GM21529 (cell line): Measurements from ENCODE around the gene CUX1.
"Not testable (repeated sequence)": the region's sequence is repeated elsewhere in the genome, so short reads cannot be mapped to it uniquely, and the experiment has no call there.

ENCODE experiments used
- ATAC-seq: cut with Tn5 transposase; IDR thresholded peaks from one replicate; pipeline ENCODE4 v1.9.1; 2021; ENCODE audit not compliant: unreplicated experiment

Gene CUX1

GRCh38 chr7:102318482-102318971 lies 501.1 kb downstream of the CUX1 start:
- no peak for ATAC-seq

DNA sequence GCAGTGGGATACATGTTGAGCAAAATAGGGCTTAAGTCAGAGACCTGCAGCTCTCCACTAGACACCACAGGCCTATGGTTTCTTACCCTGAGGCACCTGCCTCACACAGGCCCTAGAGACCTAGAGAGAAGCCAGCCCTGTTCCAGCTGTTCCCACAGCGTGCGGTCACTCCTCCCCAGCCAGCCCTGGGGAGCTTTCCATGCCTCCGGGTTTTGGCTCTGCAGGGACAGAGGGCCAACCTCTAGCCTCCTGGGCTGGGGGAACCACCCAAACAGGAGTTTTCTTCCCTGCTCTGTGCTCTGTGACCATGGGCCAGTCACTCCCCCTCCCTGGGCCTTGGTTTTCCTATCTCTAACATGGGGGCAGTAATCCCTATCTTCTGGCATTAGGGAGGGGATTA lies 502.2 kb downstream of the CUX1 start:
- ATAC-seq = no peak

- ATAC-seq = no peak
These were observed 502.8 kb downstream of the CUX1 start for GRCh38 chr7:102320181-102320580.

GRCh38 chr7:102320601-102321350 lies 503.4 kb downstream of the CUX1 start:
- ATAC-seq = no peak

DNA sequence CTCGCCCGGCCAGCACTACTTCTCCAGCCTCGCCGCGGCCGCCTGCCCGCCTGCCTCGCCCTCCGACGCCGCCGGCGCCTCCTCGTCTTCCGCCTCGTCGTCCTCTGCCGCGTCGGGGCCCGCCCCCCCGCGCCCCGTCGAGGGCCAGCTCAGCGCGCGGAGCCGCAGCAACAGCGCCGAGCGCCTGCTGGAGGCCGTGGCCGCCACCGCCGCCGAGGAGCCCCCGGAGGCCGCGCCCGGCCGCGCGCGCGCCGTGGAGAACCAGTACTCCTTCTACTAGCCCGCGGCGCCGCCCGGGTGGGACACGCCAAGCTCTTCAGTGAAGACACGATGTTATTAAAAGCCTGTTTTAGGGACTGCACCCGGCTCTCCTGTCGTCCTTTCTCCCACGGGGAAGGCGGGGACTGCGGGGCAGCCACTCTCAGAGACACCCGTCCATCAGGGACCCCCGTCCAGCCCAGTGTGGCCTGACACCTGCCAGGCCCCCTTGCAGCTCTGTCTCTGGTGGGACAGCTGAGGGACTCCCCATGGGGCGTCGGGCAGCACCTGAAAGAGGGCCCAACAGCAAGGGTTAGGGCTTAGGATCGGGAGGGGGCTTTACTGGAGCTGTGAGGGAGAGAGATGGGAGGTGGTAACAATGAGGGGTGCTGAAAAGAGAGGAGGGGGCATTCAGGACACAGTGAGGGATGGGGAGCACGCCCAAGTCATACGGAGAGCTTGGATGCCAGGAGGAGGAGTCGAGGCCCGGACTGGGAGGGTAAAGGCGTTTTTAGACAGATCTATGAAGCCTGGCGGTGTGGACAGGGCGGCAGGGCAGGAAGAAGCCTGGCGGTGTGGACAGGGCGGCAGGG lies 504.1 kb downstream of the CUX1 start:
- ATAC-seq = no peak

GRCh38 chr7:102322202-102322715 lies 504.8 kb downstream of the CUX1 start:
- ATAC-seq = no peak

DNA sequence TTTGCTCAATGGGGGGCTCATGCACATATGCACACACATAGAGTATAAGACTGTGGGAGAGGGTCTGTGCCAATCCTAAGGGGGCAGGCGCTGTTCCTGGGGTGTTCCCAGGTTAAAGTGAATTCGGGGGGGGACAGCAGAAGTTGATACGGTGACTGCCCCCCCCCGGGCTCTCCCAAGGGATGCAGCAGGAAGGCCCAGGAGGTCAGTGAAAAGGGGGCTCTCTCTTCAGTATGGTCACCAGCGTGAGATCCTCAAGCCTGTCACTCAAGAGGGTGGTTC lies 506.4 kb downstream of the CUX1 start:
- no peak for ATAC-seq

GRCh38 chr7:102325106-102325505 lies 507.7 kb downstream of the CUX1 start:
- not testable (repeated sequence) for ATAC-seq

DNA sequence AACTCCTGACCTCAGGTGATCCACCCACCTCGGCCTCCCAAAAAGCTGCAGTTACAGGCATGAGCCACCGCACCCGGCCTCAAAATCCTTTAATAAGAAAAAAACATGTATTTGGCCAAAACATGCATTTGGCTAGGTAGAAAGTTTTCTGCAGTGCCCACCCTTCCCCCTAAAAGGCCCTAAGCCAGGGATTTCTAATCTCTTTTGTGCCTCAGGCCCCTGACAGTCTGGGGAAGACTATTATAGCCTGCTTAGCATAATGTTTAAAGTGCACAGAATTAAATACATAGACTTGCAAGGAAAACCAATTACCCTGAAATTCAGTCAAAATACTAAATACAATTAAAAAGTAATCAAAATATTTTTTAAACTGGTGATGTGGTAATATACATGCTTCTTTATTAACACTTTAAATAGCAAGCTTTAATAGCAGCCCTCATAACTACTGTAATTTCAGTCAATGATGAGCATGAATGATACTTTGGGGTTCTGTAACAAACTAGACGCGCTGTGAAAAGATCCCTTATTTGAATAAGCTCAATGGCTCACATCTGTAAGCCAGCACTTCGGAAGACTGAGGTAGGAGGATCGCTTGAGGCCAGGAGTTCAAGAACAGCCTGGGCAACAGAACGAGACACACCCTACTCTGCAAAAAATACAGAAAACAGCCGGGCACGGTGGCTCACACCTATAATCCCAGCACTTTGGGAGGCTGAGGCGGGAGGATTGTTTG lies 508.9 kb downstream of the CUX1 start:
- ATAC-seq = no peak

GRCh38 chr7:102327183-102327582 lies 509.8 kb downstream of the CUX1 start:
- ATAC-seq = not testable (repeated sequence)

DNA sequence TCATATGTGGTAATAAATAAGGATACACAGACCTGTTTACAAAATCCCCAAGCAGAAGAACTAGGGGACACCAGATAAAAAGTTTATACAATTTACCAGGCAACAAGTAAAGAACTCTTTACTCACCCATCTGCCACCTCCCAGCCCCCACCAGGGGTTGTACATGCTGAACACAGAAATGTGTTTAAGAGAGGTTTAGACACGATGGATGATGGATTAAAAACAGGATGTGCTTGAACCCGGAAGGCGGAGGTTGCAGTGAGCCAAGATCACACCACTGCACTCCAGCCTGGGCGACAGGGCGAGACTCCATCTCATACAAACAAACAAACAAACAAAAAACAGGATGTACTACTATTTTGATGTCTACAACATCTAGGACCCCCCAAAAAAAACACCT lies 511.4 kb downstream of the CUX1 start:
- not testable (repeated sequence) for ATAC-seq

GRCh38 chr7:102329366-102329765 lies 511.9 kb downstream of the CUX1 start:
- not testable (repeated sequence) for ATAC-seq

DNA sequence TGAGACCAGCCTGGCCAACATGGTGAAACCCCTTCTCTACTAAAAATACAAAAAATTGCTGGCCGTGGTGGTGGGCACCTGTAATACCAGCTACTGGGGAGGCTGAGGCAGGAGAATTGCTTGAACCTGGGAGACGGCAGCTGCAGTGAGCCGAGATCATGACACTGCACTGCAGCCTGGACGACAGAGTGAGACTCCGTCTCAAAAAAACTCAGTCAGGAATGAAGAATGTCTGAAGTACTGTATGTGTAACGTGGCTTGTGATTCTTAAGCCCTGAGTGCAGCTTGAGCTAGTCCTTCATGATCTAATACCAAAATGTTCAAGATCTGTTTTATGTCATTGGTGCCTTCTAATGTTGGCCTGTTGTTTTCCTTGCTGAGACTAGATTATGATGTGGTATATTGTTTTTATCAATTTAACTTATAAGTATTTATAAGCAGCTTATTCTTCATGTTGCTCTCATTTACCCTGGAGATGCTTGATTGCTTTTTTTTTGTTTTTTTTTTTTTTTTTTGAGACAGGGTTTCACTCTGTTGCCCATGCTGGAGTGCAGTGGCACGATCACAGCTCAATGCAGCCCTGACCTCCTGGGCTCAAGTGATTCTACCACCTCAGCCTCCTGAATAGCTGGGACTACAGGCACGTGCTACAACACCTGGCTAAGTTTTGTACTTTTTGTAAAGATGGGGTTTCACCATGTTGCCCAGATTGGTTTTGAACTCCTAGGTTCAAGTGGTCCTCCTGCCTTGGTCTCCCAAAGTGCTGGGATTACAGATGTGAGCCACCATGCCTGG lies 513.4 kb downstream of the CUX1 start:
- ATAC-seq = not testable (repeated sequence)
